Fibroblast of peridontal ligament (primary cell): ENCODE data around the gene AGPAT3.

Experiments
- DNase-seq: peaks from one replicate; pipeline ENCODE4 v3.0.0-alpha.2; 2010; ENCODE audit errors: extremely low read depth

AGPAT3 gene

GRCh38 chr21:43864313-43864961 is 586 bp upstream of the AGPAT3 start:
- DNase-seq: peak; percentile 13

GRCh38 chr21:43865540-43866259 is 677 bp downstream of the AGPAT3 start:
- peak; percentile 21 for DNase-seq

GRCh38 chr21:43866260-43866629 is 1.2 kb downstream of the AGPAT3 start:
- peak; percentile 76 for DNase-seq

GRCh38 chr21:43866659-43867331 is 1.8 kb downstream of the AGPAT3 start:
- DNase-seq: no peak

- DNase-seq: no peak
Observed at GRCh38 chr21:43867332-43867703, 2.3 kb downstream of the AGPAT3 start.

GRCh38 chr21:43867948-43868347 is 2.9 kb downstream of the AGPAT3 start:
- no peak for DNase-seq

- DNase-seq: no peak
Observed at GRCh38 chr21:43868461-43868860, 3.4 kb downstream of the AGPAT3 start.

- no peak for DNase-seq
Observed at GRCh38 chr21:43869486-43870325, 4.7 kb downstream of the AGPAT3 start.

- no peak for DNase-seq
Observed at GRCh38 chr21:43871487-43871886, 6.5 kb downstream of the AGPAT3 start.

GRCh38 chr21:43872531-43873197 is 7.6 kb downstream of the AGPAT3 start:
- no peak for DNase-seq

- no peak for DNase-seq
Observed at GRCh38 chr21:43873673-43874072, 8.7 kb downstream of the AGPAT3 start.

- no peak for DNase-seq
Observed at GRCh38 chr21:43874085-43874805, 9.2 kb downstream of the AGPAT3 start.

GRCh38 chr21:43876605-43877004 is 11.6 kb downstream of the AGPAT3 start:
- no peak for DNase-seq

GRCh38 chr21:43877936-43878575 is 13.0 kb downstream of the AGPAT3 start:
- DNase-seq: no peak

- no peak for DNase-seq
Observed at GRCh38 chr21:43879348-43880110, 14.5 kb downstream of the AGPAT3 start.

GRCh38 chr21:43880111-43880985 is 15.3 kb downstream of the AGPAT3 start:
- DNase-seq: no peak

- DNase-seq: no peak
Observed at GRCh38 chr21:43881283-43881682, 16.3 kb downstream of the AGPAT3 start.

GRCh38 chr21:43881935-43882334 is 16.9 kb downstream of the AGPAT3 start:
- no peak for DNase-seq
